GM19395 (cell line): ENCODE results near the gene ZNF81.
A peak's percentile ranks its signal among the peaks of the same experiment; 100 is the strongest.
"Not testable (repeated sequence)": the region's sequence is repeated elsewhere in the genome, so short reads cannot be mapped to it uniquely, and the experiment has no call there.

ENCODE experiments used
- ATAC-seq: cut with Tn5 transposase; IDR thresholded peaks from one replicate; pipeline ENCODE4 v1.9.1; 2021; ENCODE audit warnings: mild to moderate bottlenecking, moderate library complexity; ENCODE audit not compliant: unreplicated experiment

Gene ZNF81

DNA sequence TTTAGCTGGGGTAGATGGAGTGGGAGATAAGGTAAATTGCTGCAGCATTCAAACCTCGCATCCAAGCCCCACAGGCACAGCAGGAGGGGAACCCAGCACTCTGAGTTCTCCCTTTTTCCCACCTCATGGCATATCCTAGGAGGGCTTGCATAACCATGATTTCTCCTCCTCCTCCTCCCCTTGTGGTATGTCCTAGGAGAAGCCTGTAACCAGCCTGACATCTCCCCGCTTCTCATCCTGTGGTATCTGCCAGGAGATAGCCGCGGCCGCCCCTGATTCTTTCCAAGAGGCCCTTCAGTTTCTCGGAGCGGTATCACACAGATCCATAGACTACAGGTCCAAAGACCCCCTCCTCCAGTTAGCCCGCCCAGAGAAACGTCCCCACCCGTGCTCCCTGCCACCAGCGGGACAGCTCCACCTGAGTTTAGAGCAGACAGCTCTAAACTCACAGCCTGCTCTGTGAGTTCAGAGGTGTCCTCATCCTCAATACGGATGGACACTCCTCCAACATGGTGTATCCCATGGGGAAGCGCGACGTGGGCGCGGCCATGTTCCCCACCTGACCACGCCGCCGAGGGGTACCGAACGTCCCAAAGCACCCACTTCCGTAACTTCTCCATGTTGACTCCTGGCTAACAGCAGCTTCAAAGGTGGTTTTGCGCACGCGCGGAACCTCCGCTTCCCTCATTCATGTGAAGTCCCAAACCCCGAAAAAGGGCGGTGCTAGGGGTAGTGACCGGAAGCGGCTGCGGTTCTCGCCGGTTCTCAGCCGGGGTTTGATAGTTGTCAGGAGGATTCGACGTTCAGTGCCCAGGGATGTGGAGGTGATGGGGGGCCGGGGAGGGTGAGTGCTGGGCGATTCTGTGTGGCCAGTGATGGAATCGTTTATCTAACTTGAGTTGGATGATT is at the start of gene ZNF81:
ZNF81 (plus strand) TSS at position 739 of the 909 bp plus-strand sequence. CDS start 9,366 bp downstream, outside the sequence.
- peak; percentile 93 for ATAC-seq

DNA sequence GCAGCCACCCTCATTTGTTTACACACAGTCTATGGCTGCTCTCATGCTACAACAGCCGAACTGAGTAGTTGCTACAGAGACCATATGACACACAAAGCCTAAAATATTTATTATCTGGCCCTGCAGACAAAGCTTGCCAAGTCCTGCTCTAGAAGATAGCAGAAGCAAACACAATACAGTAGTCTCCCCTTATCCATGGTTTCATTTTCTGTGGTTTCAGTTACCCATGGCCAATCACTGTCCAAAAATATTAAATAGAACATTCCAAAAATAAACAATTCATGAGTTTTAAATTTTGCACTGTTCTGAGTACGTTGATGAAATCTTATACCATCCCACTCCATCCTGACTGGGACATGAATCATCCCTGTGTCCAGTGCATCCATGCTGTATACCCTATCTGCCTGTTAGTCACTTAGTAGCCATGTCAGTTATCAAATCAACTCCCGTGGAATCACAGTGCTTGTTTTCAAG is 40.2 kb upstream of the ZNF81 start:
- ATAC-seq: no peak

DNA sequence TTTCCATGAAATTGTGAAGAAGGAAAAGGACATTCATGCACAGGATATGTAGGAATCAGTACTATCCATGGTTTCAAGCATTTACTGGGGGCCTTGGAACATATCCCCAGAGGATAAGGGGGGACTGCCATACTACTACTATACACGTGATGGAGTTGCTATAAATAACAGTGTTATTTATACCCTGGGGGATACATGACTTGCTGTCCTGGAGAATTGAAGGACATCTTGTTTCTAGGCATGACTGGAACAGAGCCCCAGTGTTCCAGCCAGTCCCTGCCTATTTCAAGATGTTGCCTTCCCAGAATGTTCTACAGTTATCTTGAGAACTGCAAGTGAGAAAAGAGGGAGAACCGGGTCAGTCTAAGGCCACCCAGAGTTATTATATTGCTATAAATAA is 39.6 kb upstream of the ZNF81 start:
- ATAC-seq: no peak

DNA sequence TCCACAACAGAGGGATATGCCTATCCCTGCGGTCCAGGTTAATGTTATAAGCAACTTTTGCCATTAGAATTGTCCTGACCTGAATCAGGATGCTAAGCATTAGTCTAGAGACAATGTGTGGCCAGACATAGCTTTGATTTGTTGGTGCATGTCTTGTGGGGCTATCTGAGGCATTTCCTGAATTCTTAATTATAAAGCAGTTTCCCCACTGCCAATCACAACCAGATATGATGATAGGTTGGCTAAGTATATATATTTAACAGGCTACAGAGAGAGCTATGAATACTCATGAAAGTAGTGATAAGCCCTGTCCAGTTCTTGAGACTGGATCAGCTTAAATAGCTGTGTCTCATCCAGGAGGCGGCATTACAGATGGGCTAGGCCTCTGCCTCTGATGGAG is 37.8 kb upstream of the ZNF81 start:
- ATAC-seq: no peak

DNA sequence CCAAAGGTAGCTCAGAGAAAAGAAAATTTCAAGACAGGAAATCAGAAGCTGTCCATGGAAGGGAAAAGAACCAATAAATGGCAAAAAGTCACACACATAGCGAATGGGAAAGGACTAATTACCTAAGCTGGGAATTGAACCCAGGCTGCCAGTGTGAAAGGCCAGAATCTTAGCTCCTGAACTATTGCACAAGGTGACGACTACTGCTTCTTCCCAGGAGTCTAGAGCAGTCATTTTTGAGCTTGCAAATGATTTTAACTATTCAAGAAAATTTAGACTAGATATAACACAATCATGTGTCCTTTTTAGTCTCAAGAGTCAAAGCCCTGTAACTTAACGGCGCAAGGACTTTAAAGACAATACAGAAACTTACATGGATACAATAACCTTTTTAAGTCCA is 34.1 kb upstream of the ZNF81 start:
- no peak for ATAC-seq

DNA sequence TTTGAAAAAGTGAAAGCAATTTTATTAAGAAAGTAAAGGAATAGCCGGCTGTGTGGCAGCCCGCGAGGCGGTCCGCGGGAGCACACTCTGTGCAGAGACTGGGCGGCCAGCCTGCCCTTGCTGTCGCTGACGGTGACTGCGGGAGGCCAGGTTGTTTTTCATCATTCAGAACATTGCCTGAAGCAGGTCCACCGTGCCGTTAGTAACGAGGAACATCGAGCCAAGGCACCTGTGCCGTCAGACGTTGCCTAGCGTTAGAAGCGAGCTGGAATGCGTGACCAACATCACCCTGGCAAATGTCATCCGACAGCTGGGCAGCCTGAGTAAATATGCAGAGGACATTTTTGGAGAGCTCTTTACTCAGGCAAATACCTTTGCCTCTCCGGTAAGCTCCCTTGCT is 33.6 kb upstream of the ZNF81 start:
- not testable (repeated sequence) for ATAC-seq

DNA sequence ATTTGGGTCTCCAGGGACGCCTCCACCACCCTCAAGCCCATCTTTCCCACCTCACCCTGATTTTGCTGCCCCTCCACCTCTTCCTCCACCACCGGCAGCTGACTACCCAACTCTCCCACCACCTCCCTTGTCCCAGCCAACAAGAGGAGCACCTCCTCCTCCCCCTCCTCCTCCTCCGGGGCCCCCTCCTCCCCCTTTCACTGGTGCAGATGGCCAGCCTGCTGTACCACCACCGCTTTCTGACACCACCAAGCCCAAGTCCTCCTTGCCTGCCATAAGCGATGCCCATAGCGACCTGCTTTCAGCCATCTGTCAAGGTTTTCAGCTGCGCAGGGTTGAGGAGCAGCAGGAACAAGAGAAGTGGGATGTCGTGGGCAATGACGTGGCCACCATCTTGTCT is 32.4 kb upstream of the ZNF81 start:
- ATAC-seq: no peak

DNA sequence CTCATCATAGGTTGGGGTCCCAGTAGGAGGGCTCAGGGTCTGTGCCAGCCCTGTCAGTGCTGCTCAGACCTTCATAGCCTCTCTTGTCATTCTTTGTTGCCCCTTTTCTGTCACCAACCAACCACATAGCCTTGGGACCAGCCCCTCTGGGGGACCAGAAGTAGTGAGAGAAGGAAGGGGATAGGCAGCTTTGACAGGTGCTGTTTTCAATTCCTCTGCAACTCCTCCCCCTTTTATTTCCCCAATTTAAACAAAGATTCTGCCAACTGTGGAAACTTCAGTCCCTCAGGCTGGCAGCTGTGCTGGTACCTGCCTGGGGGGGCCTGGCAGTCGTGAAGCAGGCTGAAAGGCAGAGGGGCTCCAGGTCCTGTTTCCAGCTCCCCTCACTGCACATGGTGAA is 30.9 kb upstream of the ZNF81 start:
- ATAC-seq: not testable (repeated sequence)

DNA sequence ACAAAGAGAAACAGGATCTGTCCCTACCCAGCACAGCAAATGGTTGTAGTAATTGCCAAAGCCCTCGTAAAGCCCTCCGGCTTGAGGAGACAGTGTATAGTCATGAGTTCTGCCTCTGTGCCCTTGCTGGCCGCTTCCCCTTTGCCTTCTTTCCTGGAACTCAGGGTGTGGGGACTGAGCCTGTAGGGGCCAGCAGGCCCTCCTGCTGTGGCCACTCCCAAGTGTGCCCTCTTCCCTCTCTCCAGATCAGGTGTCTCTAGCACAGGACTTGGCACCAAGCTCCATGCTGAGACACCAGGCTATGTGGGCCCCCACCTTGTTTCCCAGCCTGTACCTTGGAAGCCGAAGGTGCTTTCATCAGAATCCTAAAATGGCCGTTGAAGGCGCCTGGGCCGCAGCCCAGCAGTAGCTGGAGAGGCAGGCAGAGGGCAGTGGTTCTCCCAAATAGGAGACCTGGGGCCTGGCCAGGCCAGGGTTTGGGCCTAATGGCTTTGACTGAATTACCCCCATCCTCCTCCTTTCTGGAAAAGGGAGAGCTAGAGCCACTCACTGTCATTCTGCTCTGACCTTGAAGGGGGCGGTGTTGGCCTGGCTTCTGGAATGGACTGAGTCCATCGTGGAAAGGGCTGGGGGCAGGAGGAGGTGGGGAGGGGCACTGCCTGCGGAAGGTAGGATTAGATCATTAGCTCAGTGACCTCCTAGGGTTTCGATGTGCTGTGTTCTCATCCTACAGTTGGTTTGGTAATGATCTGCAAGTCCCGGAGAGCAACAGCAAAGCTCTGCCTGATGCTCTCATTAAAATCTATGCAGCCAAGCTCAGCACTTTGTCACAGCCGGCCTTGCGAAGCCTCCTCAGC is 30.1 kb upstream of the ZNF81 start:
- not testable (repeated sequence) for ATAC-seq

DNA sequence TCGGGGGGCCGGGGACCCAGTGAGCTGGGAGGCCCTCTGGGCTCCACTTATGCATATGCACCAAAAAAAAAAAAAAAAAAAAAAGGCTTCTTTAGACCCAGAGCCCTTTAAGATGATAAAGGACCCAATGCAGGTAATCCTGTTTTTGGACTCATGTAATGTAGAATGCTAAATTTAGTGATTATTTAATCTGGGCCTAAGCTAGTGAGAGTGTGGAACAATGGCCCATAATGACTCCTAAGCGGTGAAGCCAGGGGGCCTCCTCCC is 29.5 kb upstream of the ZNF81 start:
- ATAC-seq: not testable (repeated sequence)

DNA sequence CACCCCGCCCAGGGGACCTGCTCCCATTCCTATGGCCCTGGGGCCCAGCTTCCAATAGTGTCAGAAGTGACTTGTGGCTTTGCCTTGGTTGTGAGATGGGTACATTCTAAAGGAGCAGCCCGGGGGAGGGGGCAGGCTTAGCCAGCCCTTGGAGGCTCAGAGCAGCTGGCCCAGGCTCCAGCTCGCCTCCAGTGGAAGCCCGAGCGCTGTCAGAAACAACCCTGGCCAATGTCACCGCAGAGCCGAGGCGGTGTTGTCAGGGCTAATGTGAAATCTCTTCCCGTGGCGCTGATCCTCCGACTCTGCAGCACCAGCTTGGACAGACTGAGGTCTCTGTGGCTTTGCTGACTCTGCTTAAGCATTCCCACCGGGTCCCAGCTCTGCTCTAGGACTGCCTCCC is 29.2 kb upstream of the ZNF81 start:
- ATAC-seq: no peak

DNA sequence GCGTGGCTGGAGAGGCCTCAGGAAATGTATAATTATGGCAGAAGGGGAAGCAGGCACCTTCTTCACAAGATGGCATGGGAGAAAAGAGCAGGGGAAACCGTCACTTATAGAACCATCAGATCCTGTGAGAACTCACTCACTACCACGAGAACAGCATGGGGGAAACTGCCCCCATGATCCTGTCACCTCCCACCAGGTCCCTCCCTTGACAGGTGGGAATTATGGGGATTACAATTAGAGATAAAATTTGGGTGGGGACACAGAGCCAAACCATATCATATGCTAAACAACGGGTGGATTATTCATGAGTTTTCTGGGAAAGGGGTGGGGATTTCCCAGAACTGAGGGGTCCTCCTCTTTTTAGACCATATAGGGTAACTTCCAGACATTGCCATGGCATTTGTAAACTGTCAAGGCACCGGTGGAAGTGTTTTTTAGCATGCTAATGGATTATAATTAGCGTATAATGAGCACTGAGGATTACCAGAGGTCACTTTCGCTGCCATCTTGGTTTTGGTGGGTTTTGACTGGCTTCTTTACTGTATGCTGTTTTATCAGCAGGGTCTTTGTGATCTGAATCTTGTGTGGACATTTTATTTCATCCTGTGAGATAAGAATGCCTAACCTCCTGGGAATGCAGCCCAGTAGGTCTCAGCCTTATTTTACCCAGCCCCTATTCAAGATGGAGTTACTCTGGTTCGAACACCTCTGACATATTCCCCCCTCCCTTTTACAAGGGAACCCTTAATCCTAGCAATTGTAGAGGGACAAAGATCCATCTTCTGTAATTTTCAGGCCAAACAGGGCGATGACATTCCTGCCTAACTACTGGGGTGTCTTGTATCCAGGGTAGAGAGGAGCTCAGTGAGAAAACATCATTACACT is 27.6 kb upstream of the ZNF81 start:
- ATAC-seq: no peak

DNA sequence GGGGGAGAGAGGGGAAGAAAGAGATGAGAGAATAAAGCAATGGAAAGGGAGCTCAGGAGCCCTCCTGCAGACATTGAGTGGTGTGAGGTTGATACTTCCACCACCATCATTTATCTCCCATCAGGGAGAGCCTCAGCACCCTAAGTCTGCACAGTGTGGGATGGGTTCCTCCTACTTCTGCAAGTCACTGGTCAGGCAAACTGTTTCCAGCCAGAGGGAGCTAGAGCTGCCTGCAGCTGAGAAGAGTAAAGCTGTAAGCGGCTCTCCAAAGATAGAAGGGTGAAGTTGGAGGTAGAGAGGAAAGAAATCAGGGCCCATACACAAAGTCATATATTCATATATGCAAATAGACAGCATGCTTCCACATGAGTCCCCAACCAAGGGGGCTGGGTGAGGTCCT is 21.9 kb upstream of the ZNF81 start:
- ATAC-seq: no peak

DNA sequence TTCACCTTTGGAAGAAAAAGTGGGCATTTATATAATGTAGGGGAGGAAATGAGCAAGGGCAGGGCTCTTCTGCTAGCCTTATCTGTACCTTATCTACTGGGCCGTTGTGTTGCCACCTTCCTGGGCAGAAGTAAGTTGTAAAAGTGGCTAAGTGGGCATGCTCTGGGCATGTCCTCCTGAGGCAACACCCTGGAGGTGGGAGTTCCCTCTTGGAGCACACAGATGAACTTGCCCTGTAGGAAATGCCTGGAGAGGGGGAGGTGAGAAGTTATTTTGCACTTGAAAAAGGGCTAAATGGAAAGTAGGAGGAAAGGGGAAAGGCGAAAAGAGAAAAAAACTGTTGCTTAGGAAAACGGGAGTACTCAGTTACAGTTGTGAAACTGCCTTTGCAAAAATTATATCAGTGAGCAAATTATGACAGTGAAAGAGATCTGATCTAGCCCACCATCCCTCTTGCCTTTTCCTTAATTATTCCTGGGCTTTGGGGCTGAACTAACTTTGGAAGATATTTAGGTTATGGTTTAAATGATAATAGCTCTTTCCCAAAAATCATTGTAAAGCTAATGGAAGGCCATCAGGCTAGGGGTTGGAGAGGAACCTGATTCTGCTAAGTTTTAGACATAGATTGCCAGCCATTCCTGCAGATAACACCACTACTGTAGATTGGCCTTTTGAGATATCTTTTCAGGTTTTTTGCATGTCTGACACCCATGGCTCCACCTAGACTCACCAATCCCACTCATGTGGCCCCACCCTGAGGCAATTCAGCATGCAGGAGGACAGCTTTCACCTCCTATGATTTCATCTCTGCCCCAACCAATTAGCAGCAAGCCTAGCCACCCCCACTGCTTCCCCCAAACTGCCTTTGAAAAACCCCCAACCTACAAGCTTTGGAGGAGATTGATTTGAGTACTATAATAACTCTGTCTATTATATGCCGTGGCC is 20.5 kb upstream of the ZNF81 start:
- ATAC-seq: no peak

DNA sequence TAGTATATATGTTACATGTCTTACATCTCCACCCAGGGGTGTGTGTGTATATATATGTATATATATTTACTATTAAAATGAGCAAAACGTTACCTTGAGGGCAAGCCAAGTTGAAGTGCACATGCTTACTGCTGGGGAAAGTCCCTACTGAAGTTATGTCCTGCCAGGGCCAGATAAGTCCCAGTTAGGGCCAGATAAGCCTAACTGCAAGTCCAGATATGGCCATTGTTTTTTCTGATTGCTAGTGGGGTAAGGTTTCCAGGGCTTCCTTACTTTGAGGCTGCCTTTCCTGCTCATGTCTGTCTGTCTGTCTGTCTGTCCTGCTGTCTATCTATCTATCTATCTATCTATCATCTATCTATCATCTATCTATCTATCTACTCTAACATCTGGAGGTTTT is 19.3 kb upstream of the ZNF81 start:
- no peak for ATAC-seq

DNA sequence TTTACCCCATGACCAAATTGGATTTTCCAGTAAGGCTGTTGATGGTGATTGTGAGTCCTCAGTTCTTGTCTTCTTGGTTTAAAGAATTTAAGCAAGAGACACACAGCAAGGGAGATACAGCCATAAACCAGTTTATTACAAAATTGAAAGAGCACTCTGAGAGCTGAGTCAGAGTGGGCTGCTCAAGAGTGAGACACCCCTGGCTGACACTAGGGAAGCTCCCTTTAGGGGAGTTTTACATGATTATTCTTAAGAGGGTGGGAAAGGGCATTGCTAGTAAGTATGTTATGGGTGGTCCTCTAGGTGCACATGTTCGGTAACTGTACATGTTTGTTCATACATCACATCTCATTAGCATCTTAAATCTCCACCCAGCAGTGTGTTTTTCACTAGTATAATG is 18.8 kb upstream of the ZNF81 start:
- ATAC-seq: no peak

DNA sequence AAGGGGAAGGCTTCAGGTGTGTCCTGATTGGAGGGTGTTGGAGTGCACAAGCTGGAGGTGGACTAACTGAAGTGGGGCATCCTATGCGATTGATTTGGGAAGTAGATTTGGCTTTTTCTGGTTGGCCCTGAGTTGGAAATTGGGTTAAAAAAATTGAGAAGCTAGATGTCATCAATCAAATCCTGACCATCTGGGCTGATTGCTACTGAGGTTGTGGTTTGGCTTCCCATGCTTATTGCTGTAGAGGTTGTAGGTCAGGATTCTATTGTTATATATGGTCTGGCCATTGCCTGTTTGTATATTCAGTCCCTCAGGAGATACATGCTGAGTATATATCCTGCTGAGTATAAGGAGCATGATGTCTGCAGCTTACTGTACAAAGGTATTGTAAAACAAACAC is 7.7 kb upstream of the ZNF81 start:
- ATAC-seq: no peak

DNA sequence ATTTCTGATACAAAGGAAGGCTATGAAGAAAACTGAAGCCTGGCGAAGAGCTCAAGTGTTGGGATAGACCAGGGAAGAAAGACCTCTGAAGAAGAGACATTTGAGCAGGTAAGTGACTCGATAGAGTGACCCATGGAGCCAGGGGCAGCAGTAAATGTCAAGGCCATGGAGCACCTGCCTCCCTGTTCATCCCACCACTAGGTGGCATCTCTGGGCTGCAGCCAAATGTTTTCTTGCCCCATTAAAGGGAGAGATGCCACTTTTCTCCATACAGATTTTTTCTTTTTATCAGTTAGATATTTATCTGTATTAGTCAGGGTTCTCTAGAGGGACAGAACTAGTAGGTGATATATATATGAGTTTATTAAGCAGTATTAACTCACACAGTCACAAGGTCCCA is 4.9 kb upstream of the ZNF81 start:
- ATAC-seq: no peak

DNA sequence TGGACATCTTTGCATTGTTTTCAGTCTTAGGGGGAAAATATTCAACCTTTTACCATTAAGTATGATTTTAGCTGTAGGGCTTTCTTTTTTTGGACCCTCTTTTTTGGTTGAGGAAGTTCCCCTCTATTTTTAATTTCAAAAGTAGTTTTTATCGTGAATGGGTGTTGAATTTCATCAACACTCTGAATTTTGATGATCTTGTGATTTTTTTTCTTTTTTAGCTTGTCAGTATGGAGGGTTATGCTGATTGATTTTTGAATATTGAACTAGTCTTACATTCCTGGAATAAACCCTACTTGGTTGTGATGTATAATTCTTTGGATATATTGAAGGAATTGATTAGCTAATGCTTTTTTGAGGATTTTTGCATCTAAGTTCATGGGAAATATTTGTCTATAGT is 1.7 kb downstream of the ZNF81 start:
- no peak for ATAC-seq

DNA sequence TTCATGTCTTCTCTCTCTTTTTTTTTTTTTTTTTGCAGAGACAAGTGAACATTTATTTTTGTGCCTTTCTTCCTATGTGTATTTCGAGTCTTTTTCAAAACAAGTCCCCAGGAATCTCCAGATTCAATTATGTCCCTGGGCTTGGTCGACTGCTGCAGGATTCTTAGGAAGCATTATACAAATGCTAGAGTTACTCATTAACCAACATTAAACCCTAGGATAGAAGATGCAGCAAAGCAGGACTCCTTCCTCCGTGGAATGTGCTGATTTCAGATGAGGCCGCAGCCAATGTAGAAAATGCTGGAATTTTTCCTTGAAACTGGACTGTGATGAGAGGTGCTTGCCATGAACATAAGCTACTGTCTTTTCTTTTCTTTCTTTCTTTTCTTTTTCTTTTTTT is 3.4 kb downstream of the ZNF81 start:
- no peak for ATAC-seq
